NCI-H2081 treated with DMSO at 0.1 percent for 48 hours (cell line): Measurements from ENCODE around the gene GAPVD1.
"Not testable (repeated sequence)": the region's sequence is repeated elsewhere in the genome, so short reads cannot be mapped to it uniquely, and the experiment has no call there.

ENCODE experiments used
- DNase-seq: peaks from one replicate; lab custom pipeline; 2025; lab: John Stamatoyannopoulos, UW

GAPVD1 gene, protein sequence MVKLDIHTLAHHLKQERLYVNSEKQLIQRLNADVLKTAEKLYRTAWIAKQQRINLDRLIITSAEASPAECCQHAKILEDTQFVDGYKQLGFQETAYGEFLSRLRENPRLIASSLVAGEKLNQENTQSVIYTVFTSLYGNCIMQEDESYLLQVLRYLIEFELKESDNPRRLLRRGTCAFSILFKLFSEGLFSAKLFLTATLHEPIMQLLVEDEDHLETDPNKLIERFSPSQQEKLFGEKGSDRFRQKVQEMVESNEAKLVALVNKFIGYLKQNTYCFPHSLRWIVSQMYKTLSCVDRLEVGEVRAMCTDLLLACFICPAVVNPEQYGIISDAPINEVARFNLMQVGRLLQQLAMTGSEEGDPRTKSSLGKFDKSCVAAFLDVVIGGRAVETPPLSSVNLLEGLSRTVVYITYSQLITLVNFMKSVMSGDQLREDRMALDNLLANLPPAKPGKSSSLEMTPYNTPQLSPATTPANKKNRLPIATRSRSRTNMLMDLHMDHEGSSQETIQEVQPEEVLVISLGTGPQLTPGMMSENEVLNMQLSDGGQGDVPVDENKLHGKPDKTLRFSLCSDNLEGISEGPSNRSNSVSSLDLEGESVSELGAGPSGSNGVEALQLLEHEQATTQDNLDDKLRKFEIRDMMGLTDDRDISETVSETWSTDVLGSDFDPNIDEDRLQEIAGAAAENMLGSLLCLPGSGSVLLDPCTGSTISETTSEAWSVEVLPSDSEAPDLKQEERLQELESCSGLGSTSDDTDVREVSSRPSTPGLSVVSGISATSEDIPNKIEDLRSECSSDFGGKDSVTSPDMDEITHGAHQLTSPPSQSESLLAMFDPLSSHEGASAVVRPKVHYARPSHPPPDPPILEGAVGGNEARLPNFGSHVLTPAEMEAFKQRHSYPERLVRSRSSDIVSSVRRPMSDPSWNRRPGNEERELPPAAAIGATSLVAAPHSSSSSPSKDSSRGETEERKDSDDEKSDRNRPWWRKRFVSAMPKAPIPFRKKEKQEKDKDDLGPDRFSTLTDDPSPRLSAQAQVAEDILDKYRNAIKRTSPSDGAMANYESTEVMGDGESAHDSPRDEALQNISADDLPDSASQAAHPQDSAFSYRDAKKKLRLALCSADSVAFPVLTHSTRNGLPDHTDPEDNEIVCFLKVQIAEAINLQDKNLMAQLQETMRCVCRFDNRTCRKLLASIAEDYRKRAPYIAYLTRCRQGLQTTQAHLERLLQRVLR (N-terminal part only)

DNA sequence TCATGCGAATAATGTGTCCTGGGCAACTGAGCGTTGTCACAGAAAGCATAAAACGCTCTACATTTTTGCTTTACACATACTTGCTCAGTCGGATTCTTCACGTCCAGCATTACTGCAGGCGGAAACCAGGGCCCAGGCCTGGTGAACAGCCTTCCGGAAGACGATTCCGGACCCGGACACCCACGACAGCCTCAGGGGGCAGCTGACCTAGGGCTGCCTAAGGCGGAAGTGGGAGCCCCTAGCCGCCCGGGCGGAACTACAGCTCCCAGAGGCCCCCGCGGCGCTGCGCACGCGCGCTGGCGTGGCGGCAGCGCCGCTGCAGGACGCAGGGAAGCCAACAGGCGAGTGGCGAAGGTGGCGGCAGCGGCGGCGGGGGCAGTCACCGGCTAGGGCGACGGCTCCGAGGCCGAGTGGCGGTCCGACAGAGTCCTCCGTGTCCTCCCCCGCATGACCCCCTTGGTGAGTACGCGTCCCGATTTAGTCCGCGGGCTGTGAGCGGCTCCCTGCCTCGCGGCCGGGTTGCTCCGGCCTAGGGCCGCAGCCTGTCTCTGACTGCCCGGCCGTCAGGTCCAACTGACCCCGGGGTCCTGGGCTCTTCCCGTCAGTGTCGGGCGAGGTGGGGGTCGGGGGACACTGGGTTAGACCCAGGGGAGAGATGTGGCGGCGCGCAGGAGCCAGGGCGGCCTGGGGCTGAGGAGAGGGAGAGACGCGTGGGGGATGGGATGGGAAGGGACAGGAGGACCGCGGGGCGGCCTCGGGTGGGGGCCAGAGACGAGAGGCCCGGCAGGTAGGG is at the start of gene GAPVD1:
GAPVD1 (plus strand) TSS at position 326 of the 793 bp plus-strand sequence. CDS start 37,096 bp downstream, outside the sequence.
- peak; percentile 43 for DNase-seq

GRCh38 chr9:125214186-125214585 is 47.4 kb upstream of the GAPVD1 start:
- no peak for DNase-seq

DNA sequence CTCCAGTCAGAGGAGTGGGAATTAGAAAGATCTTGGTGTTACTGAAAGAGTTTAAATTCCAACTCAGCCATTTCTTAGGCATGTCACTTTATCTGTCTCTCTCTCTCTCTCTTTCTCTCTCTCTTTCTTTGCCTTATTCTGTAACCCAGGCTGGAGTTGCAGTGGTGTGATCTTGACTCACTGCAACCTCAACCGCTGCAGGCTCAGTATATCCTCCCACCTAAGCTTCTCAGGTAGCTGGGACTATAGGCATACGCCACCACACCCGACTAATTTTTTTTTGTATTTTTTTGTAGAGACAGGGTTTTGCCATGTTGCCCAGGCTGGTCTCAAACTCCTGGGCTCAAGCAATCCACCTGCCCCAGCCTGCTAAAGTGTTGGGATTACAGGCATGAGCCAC is 43.0 kb upstream of the GAPVD1 start:
- no peak for DNase-seq

DNA sequence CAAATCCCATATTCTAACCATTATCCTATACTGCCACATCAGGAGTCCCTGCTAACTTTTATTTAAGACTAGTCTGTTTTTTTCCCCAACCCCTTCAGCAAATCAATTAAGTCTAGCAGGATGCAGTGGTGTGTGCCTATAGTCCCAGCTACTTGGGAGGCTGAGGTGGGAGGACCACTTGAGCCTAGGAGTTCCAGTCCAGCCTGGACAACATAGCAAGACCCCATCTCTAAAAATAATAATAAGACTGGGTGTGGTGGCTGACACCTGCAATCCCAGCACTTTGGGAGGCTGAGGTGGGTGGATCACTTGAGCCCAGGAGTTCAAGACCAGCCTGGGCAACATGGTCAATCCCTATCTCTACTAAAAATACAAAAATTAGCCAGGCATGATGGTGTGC is 36.8 kb upstream of the GAPVD1 start:
- not testable (repeated sequence) for DNase-seq

DNA sequence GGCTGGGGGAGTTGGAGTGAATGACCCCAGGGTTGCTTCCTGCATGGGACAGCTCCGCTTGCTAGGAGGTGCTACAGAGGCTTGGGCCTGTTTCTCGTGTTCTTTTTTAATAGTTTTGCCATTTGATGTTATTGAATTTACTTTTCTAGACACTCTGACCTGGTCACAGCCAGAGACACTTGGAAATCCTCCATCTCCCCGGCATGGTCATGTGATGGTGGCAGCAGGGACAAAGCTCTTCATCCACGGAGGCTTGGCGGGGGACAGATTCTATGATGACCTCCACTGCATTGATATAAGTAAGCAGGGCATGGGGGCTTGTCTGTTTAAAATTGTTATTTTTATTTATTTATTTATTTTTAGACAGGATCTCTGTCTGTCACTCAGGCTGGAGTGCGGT is 33.9 kb upstream of the GAPVD1 start:
- DNase-seq = no peak

- no peak for DNase-seq
These were observed 27.9 kb upstream of the GAPVD1 start for GRCh38 chr9:125233678-125234077.

GRCh38 chr9:125234099-125234498 is 27.5 kb upstream of the GAPVD1 start:
- not testable (repeated sequence) for DNase-seq

DNA sequence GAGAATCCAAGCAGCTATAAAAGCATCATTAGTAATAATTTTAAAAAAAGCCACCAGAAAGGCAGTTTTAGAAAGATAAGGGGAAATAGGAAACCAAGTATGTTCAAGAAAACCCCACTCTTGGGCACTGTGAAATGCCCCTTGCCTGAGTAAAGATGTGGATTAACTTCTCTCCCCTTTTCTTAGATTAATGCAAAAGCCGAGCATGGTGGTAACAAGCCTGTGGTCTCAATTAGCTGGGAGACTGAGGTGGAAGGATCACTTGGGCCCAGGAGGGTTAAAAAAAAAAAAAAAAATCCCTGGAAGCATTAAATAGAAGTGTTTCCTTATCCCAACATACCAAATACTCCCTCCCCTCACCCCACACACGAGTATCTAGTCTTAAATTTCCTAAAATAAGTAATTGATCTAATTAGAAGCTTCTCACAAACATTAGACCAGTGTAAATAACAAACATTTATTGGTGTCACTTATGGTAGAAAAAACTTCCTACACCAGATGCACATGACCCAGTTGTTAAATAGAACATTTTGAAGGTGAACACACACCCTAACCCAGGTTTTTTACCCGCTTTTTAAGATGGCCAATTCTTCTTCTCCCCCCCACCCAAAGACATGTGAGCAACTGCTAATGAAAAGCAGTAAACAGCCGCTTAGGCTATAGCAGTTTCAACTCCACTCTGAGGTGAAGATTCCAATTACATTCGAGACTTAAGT is 25.7 kb upstream of the GAPVD1 start:
- DNase-seq = no peak

DNA sequence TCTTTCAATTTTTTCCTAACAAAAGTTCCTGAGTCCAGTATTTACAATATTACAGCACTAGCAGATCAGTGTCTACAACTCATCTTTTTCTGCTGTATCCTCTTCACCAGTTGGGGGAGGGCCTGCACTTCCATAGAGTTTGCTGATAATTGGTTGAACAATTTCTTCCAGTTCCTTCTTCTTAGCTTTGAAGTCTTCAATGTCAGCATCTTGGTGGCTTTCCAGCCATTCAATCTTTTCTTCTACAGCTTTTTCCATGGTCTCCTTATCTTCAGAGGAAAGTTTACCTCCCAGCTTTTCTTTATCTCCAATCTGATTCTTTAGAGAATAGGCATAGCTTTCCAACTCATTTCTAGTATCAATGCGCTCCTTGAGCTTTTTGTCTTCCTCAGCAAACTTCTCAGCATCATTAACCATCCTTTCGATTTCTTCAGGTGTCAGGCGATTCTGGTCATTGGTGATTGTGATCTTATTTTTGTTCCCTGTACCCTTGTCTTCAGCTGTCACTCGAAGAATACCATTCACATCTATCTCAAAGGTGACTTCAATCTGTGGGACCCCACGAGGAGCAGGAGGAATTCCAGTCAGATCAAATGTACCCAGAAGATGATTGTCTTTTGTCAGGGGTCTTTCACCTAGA is 25.0 kb upstream of the GAPVD1 start:
- DNase-seq = not testable (repeated sequence)

DNA sequence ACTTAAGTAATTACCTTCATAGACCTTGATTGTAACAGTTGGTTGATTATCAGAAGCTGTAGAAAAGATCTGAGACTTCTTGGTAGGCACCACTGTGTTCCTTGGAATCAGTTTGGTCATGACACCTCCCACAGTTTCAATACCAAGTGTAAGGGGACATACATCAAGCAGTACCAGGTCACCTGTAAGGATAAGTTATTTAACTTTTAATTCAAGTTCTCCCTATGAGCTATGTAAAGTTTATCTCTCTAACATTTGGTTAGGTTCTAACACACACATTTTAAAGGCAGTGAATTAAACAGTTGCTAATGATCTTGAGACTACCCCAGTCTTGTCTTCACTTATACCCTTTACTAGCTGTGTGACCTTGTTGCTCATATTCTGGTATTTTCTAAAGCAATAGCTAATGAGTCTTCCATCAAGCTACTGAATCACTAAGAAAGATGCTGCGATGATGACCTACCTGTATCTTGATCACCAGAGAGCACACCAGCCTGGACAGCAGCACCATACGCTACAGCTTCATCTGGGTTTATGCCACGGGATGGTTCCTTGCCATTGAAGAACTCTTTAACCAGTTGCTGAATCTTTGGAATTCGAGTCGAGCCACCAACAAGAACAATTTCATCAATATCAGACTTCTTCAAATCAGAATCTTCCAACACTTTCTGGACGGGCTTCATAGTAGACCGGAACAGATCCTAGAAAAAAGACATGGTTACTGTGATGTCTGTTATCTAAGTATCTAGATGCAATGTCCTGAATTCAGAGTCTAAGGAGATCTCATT is 23.3 kb upstream of the GAPVD1 start:
- no peak for DNase-seq

DNA sequence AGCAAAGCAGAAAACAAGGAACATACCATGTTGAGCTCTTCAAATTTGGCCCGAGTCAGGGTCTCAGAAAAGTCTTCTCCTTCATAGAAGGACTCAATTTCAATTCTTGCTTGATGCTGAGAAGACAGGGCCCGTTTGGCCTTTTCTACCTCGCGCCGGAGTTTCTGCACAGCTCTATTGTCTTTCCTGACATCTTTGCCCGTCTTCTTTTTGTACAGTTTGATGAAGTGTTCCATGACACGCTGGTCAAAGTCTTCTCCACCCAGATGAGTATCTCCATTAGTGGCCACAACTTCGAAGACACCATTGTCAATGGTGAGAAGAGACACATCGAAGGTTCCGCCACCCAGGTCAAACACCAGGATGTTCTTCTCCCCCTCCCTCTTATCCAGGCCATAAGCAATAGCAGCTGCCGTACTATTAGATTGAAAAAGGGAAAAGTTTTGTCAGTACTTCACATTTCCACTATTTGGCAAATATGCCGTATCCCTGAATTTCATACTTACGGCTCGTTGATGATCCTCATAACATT is 22.6 kb upstream of the GAPVD1 start:
- no peak for DNase-seq

- DNase-seq = no peak
These were observed 21.7 kb upstream of the GAPVD1 start for GRCh38 chr9:125239631-125240597.

DNA sequence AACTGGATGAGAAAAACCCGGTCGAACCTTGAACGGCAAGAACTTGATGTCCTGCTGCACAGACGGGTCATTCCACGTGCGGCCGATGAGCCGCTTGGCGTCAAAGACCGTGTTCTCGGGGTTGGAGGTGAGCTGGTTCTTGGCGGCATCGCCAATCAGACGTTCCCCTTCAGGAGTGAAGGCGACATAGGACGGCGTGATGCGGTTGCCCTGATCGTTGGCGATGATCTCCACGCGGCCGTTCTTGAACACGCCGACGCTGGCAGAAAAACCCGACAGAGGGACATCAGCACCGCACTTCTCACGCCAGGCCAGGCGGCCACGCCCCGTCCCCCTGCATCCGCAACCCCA is 21.0 kb upstream of the GAPVD1 start:
- DNase-seq = no peak

DNA sequence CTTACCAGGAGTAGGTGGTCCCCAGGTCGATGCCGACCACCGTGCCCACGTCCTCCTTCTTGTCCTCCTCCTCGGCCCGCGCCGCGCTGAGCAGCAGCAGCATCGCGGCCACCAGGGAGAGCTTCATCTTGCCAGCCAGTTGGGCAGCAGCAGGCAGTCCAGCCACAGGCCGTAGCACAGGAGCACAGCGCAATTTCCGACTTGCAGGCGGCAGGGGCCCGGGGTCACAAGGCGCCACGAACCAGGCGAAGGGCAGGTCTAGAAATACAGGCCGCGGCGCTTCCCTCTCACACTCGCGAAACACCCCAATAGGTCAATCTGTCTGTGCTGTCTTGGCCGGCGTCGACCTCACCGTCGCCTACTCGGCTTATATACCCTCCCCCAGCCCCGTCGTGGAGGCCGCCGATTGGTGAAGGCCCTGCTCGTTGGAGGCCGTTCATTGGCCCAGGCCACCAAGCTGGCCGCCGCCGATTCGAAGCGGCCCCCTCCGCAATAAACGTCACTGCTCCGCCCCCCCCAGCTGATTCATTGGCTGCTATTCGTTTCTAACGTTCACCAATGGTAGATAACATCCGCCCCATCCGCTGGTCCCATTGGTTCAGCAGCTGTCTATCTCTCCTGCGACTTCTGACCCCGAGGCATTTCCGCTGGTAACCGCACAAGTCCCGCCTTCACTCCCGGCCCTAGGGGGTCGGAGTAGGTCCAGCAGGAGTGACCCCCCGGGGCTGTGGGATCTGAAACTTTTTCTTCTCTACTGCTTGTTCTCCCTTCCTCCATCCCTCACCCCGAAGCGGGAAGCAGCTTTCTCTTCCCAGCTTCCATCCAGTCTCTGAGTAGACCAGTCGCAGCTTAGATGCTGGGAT is 20.4 kb upstream of the GAPVD1 start, which contains the start of gene HSPA5:
HSPA5 (minus strand) TSS at position 344 of the 863 bp plus-strand sequence; CDS start at position 127, 217 bp downstream.
- DNase-seq = peak; percentile 94

- DNase-seq = no peak
These were observed 19.5 kb upstream of the GAPVD1 start for GRCh38 chr9:125241863-125242739.

DNA sequence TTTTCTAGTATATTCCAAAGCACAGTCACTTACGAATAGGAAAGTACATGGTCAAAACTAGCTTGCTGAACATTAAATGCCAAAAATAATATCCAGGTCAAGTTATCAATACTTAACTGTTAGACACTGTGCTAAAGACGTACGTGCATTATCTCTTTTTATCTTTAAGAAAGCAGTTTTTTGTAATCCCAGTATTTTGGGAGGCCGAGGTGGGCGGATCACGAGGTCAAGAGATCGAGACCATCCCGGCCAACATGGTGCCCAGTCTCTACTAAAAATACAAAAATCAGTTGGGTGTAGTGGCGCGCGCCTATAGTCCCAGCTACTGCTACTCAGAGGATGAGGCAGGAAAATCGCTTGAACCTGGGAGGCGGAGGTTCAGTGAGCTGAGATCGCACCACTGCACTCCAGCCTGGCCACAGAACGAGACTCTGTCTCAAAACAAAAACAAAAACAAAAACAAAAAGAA is 17.8 kb upstream of the GAPVD1 start:
- no peak for DNase-seq
